Body of pancreas (tissue), 4 donors: Measurements from ENCODE around the gene DHX29.

Source experiments
- CTCF ChIP-seq, 7 experiments: fragments of 450-650 bp in 4 of 7; fragments of 200-600 bp in 3 of 7; sonication (generic) in 3 of 7; IDR thresholded peaks; one replicate each; pipeline ENCODE4 v1.5.1; 2016 to 2019; ENCODE audit warnings: antibody characterized with exemption in 7 of 7
- POLR2A ChIP-seq, 3 donors: fragments of 450-650 bp; IDR thresholded peaks; one replicate each; pipeline ENCODE4 v1.6.1; 2016; ENCODE audit warnings: antibody characterized with exemption in 3 of 3, mild to moderate bottlenecking in 2 of 3

DNA sequence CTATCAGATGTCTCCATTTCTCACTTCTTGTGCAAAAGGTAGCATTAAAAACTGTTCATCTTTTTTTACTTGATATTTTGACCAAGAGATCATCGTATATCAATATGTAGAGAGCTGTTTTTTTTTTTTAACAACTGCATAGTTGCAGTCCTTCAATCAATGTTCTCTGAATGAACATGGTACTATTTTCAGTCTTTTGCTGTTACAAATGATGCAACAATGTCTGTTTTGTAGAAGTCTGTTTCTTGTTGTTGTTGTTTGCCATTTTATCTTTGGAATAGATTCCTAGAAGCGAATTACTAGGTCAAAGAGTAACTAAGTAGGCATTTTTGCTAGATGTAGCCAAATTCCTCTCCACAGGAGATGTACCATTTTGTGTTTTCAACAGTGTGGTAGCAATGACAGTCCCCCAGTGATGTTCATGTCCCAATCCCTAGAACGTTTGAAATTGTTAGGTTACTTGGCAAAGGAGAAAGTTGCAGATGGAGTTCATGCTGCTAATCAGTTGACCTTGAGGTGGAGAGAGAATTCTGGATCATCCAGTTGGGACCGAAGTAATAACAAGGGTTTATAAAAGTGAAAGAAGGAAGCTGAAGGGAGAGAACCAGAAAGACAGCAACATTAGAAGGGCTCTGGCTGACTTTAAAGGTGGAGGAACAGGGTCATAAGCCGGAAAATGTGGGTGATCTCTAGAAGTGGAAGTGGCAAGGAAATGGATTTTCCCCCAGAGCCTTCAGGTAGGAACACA is 6.5 kb upstream of the DHX29 start:
- TF ChIP-seq POLR2A (IDR thresholded peaks at IDR 0.05) = no peak
- no peak for TF ChIP-seq CTCF (IDR thresholded peaks at IDR 0.05)
